HepG2 (cell line): Measurements from ENCODE around the gene OPRL1. TPM values are rescaled to one million over a fixed set of nuclear protein-coding genes. Genes with fewer than 3 reads are reported as not detected.

Source experiments
- AHR ChIP-seq: IDR thresholded peaks from 2 replicates; pipeline ENCODE4 v1.6.1; 2018; ENCODE audit warnings: missing genetic modification reagents, missing compliant biosample characterization
- ARID2 ChIP-seq: sonication (generic); formaldehyde crosslinking; IDR thresholded peaks from 2 replicates; pipeline ENCODE4 v1.8.1; 2022; ENCODE audit warnings: mild to moderate bottlenecking, missing genetic modification reagents, borderline replicate concordance
- CEBPG ChIP-seq: IDR thresholded peaks from 2 replicates; pipeline ENCODE4 v1.6.1; 2016
- EP300 ChIP-seq, 3 experiments: sonication (generic) in 1 of 3; formaldehyde crosslinking in 1 of 3; IDR thresholded peaks; 2 replicates each; pipeline versions ENCODE4 v1.5.1 to v1.6.1; 2011 to 2020; ENCODE audit warnings: low read depth in 2 of 3, low read length in 2 of 3, borderline replicate concordance in 1 of 3, improper control_type of control experiment in 1 of 3, mild to moderate bottlenecking in 1 of 3, missing genetic modification reagents in 1 of 3, moderate library complexity in 1 of 3
- HNRNPL ChIP-seq: fragments of 200-400 bp; formaldehyde crosslinking; IDR thresholded peaks from 2 replicates; pipeline ENCODE4 v1.6.1; 2017; ENCODE audit warnings: mild to moderate bottlenecking, low read depth, low read length
- KAT7 ChIP-seq: IDR thresholded peaks from 2 replicates; pipeline ENCODE4 v1.6.1; 2018; ENCODE audit warnings: borderline replicate concordance, missing compliant biosample characterization
- MIER3 ChIP-seq: IDR thresholded peaks from 2 replicates; pipeline ENCODE4 v1.6.1; 2016; ENCODE audit warnings: missing compliant biosample characterization, borderline replicate concordance
- NFKBIZ ChIP-seq: IDR thresholded peaks from 2 replicates; pipeline ENCODE4 v1.6.1; 2018; ENCODE audit warnings: missing genetic modification reagents, missing compliant biosample characterization
- SMARCC2 ChIP-seq: fragments of 450-650 bp; IDR thresholded peaks from 2 replicates; pipeline ENCODE4 v1.6.1; 2017; ENCODE audit warnings: antibody characterized with exemption, mild to moderate bottlenecking
- TARDBP ChIP-seq: sonication (generic); formaldehyde crosslinking; IDR thresholded peaks from 2 replicates; pipeline ENCODE4 v1.8.0; 2022; ENCODE audit warnings: mild to moderate bottlenecking, missing genetic modification reagents
- YEATS2 ChIP-seq: sonication (generic); formaldehyde crosslinking; IDR thresholded peaks from 2 replicates; pipeline ENCODE4 v1.4.0; 2020; ENCODE audit warnings: missing genetic modification reagents, borderline replicate concordance
- ZFP41 ChIP-seq: sonication (generic); formaldehyde crosslinking; IDR thresholded peaks from 2 replicates; pipeline ENCODE4 v1.4.0; 2020; ENCODE audit warnings: mild to moderate bottlenecking, missing genetic modification reagents, borderline replicate concordance
- ZNF263 ChIP-seq: sonication (generic); formaldehyde crosslinking; IDR thresholded peaks from 2 replicates; pipeline ENCODE4 v1.4.0; 2020; ENCODE audit warnings: missing genetic modification reagents
- ZNF543 ChIP-seq: sonication (generic); formaldehyde crosslinking; IDR thresholded peaks from 2 replicates; pipeline ENCODE4 v1.4.0; 2020; ENCODE audit warnings: mild to moderate bottlenecking, missing genetic modification reagents
- ZNF556 ChIP-seq: sonication (generic); formaldehyde crosslinking; IDR thresholded peaks from 2 replicates; pipeline ENCODE4 v1.4.0; 2020; ENCODE audit warnings: mild to moderate bottlenecking, missing genetic modification reagents, borderline replicate concordance
- ZNF605 ChIP-seq: sonication (generic); formaldehyde crosslinking; IDR thresholded peaks from 2 replicates; pipeline ENCODE4 v1.8.0; 2022; ENCODE audit warnings: mild to moderate bottlenecking, missing genetic modification reagents
- polyA plus RNA-seq, 8 experiments: library from polyadenylated mRNA; depleted of rRNA in 3 of 8; stranded (reverse) in 7 of 8; unstranded in 1 of 8; fragments of >200 nt; fragmentation: Illumina TruSeq in 4 of 8; extraction: Trizol in 4 of 8; gene quantifications; 2 replicates each; pipeline versions ENCODE4 v1.2.1 to v1.2.3, GENCODE V29; 2011 to 2016; ENCODE audit warnings: low read depth in 4 of 8, missing spikeins in 1 of 8, mixed read lengths in 1 of 8; ENCODE audit not compliant: insufficient read depth in 1 of 8
- total RNA-seq, 5 experiments: library from RNA; depleted of rRNA; stranded (reverse); fragments of >200 nt; fragmentation: Illumina TruSeq; extraction: Trizol; gene quantifications; 2 replicates each; pipeline ENCODE4 v1.2.3, GENCODE V29; 2016; ENCODE audit warnings: low read depth in 1 of 5
- TF ChIP-seq, protein P1 (sequence below): sonication (generic); formaldehyde crosslinking; IDR thresholded peaks from 2 replicates; pipeline ENCODE4 v1.4.0; 2020; ENCODE audit warnings: mild to moderate bottlenecking, missing genetic modification reagents
- TF ChIP-seq, protein P2 (sequence below): sonication (generic); formaldehyde crosslinking; IDR thresholded peaks from 2 replicates; pipeline ENCODE4 v1.8.0; 2022; ENCODE audit warnings: missing genetic modification reagents, mild to moderate bottlenecking, moderate library complexity, borderline replicate concordance
- TF ChIP-seq, protein P3 (sequence below): sonication (generic); formaldehyde crosslinking; IDR thresholded peaks from 2 replicates; pipeline ENCODE4 v1.8.0; 2023; ENCODE audit warnings: mild to moderate bottlenecking, missing genetic modification reagents
- TF ChIP-seq, protein P4 (sequence below): sonication (generic); formaldehyde crosslinking; IDR thresholded peaks from 2 replicates; pipeline ENCODE4 v1.4.0; 2020; ENCODE audit warnings: missing genetic modification reagents

Gene OPRL1
- total and polyA plus RNA-seq, 2 of the 13 experiments (the other 11 are each of a cell fraction or from before 2014, with no cell fraction given) = 0.35 to 0.71 TPM

DNA sequence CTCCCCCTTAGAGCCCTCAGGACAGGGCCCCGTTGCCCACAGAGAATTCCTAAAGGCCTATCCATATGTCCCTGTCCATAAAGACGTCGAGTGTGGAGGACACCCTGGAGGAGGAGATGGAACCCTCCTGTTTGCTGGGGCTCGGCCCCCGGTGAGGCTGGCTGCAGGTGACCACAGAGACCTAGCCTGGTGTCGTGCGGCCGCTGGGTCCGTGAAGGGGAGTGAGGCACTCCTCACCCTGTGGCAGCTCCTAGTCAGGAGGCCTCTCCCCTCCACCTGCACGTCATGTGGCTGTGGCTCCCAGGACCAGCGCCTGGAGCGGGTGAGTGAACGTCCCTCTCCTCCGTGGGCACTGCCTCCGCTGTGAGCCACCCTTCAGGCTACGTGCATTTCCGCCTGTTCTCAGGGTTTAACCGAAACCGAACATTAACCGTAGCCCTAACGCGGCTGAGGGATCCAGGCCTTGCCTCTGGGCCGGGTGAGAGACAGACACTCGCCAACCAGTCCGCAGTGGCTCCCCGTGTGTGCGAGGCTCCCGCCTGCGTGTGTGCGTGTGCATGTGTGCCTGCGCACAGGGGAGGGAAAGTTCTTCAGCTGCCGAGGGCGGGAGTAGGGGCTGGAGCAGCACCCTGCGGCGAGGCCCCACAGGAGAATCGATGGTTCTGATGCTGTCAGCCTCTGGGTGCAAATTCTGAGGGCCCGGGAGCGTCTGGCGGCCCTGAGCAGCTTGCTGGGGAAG is 22.8 kb upstream of the OPRL1 start (continued):
- TF ChIP-seq, protein P1, sequence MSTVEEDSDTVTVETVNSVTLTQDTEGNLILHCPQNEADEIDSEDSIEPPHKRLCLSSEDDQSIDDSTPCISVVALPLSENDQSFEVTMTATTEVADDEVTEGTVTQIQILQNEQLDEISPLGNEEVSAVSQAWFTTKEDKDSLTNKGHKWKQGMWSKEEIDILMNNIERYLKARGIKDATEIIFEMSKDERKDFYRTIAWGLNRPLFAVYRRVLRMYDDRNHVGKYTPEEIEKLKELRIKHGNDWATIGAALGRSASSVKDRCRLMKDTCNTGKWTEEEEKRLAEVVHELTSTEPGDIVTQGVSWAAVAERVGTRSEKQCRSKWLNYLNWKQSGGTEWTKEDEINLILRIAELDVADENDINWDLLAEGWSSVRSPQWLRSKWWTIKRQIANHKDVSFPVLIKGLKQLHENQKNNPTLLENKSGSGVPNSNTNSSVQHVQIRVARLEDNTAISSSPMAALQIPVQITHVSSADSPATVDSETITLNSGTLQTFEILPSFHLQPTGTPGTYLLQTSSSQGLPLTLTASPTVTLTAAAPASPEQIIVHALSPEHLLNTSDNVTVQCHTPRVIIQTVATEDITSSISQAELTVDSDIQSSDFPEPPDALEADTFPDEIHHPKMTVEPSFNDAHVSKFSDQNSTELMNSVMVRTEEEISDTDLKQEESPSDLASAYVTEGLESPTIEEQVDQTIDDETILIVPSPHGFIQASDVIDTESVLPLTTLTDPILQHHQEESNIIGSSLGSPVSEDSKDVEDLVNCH (CRISPR knock-in tag) = peak; percentile 94; the same call in 1 of the 2 replicates
- TF ChIP-seq SMARCC2 (no peak), KAT7 (CRISPR knock-in tag) (no peak), ARID2 (CRISPR knock-in tag) (0 out of 2 replicates have a peak, but pooled peaks have one; percentile 42), ZNF543 (CRISPR knock-in tag) (peak; percentile 75), NFKBIZ (CRISPR knock-in tag) (no peak), MIER3 (CRISPR knock-in tag) (no peak; the same call in 1 of the 2 replicates), AHR (CRISPR knock-in tag) (no peak), ZNF556 (CRISPR knock-in tag) (peak; percentile 86), ZNF263 (CRISPR knock-in tag) (no peak; the same call in 1 of the 2 replicates), HNRNPL (peak; percentile 14; the same call in 1 of the 2 replicates), EP300 (IDR thresholded peaks at IDR 0.05; ENCODE audit: low read depth in 2 of 2, low read length in 2 of 2) (no peak), EP300 (CRISPR knock-in tag; IDR thresholded peaks at IDR 0.05; ENCODE audit: borderline replicate concordance) (no peak), CEBPG (no peak), ZFP41 (CRISPR knock-in tag) (peak; percentile 75), ZNF605 (CRISPR knock-in tag) (0 out of 2 replicates have a peak, but pooled peaks have one; percentile 44), TARDBP (CRISPR knock-in tag) (peak; percentile 32; the same call in 1 of the 2 replicates), YEATS2 (CRISPR knock-in tag) (peak; percentile 35; the same call in 1 of the 2 replicates)
- TF ChIP-seq, protein P2, sequence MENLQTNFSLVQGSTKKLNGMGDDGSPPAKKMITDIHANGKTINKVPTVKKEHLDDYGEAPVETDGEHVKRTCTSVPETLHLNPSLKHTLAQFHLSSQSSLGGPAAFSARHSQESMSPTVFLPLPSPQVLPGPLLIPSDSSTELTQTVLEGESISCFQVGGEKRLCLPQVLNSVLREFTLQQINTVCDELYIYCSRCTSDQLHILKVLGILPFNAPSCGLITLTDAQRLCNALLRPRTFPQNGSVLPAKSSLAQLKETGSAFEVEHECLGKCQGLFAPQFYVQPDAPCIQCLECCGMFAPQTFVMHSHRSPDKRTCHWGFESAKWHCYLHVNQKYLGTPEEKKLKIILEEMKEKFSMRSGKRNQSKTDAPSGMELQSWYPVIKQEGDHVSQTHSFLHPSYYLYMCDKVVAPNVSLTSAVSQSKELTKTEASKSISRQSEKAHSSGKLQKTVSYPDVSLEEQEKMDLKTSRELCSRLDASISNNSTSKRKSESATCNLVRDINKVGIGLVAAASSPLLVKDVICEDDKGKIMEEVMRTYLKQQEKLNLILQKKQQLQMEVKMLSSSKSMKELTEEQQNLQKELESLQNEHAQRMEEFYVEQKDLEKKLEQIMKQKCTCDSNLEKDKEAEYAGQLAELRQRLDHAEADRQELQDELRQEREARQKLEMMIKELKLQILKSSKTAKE (CRISPR knock-in tag) = peak; percentile 52; the same call in 1 of the 2 replicates
- TF ChIP-seq, protein P3, sequence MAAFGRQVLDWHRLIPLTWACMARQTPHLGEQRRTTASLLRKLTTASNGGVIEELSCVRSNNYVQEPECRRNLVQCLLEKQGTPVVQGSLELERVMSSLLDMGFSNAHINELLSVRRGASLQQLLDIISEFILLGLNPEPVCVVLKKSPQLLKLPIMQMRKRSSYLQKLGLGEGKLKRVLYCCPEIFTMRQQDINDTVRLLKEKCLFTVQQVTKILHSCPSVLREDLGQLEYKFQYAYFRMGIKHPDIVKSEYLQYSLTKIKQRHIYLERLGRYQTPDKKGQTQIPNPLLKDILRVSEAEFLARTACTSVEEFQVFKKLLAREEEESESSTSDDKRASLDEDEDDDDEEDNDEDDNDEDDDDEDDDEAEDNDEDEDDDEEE (CRISPR knock-in tag) = 0 out of 2 replicates have a peak, but pooled peaks have one; percentile 74
- TF ChIP-seq, protein P4, sequence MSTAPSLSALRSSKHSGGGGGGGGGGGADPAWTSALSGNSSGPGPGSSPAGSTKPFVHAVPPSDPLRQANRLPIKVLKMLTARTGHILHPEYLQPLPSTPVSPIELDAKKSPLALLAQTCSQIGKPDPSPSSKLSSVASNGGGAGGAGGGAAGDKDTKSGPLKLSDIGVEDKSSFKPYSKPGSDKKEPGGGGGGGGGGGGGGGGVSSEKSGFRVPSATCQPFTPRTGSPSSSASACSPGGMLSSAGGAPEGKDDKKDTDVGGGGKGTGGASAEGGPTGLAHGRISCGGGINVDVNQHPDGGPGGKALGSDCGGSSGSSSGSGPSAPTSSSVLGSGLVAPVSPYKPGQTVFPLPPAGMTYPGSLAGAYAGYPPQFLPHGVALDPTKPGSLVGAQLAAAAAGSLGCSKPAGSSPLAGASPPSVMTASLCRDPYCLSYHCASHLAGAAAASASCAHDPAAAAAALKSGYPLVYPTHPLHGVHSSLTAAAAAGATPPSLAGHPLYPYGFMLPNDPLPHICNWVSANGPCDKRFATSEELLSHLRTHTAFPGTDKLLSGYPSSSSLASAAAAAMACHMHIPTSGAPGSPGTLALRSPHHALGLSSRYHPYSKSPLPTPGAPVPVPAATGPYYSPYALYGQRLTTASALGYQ (CRISPR knock-in tag) = no peak
